Measurements from ENCODE around the gene OASL.

Gene OASL

DNA sequence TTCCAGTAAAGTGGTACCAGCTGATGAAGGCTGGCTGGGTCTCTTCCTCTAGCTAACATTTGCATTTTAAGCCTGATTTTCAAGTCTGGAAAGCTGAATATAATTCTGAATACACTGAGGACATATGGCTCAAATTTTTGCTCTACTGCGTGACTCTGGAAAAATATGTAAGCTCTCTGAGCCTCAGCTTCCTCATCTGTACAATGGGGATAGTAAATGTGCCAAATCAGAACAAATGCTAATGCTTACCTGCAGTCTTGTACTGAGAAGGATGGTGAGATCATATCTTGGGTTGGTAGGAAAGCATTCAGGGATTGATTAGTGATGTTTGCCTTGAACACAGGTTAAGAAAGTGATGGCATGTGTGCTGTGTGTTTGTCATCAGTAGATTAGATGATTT is 46.1 kb downstream of the OASL start:
- no peak for DNase-seq (ENCODE audit: low read depth in 2 of 3, low spot score in 1 of 3)

DNA sequence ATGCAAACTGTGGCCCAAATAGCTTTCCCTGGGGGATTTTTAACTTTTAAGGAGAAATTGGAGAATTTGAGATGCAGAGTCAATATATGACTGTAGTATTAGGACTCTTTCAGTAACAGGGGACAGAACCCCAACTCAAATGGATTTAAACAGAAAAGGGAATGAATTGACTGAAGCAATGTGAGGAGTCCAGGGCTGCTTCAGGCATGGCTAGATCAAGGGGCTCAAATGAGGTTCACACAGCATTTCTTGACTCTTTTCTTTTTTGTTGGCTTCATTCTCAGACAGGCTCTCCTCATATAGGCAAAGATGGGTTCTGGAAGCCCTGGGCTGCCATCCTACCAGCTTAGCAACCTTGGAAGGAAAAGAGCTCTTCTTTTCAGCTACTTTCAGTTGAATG is 47.1 kb downstream of the OASL start:
- no peak for DNase-seq (ENCODE audit: low read depth in 2 of 3, low spot score in 1 of 3)

DNA sequence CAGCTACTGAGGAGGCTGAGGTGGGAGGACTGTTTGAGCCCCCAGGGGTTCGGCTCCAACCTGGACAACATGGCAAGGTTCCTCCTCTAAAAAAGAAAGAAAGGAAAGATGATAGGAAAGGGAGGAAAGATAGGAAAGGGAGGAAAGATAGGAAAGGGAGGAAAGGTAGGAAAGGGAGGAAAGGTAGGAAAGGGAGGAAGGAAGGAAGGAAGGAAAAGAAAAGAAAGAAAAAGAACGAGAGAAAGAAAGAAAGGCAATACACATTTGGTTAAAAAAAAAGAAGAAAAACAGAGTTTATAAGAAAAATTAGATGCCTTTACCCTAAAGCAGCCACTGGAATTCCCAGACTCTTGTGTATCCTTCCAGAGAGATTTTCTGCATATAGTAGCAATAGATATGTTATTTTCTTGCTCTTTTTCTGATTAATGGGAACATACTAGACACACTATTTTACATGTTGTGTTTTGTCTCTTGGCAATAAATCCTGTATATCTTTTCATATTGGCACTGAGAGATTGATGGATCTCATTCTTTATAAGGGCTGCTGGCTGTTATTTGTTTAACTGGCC is 48.5 kb downstream of the OASL start:
- DNase-seq (ENCODE audit: low read depth in 2 of 3, low spot score in 1 of 3): no peak

DNA sequence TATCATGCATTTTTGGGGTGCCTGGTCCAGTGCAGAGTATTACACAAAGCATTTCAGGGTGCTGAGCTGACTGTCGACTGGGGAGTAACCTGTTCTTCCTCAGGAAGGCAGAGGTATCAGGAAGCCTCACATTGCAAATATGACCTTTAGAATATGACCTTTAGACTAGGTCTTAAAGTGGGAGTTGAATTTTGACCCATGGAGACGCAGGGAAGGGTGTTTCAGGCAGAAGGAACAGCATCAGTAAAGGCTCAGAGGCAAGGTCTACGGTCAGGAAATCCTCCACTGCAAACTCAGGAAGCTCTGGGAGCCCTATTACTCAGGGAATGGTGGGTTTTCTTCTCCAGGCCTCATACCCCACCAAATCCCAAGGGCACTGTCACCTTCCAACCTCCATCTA is 49.4 kb downstream of the OASL start:
- DNase-seq (ENCODE audit: low read depth in 2 of 3, low spot score in 1 of 3): no peak

DNA sequence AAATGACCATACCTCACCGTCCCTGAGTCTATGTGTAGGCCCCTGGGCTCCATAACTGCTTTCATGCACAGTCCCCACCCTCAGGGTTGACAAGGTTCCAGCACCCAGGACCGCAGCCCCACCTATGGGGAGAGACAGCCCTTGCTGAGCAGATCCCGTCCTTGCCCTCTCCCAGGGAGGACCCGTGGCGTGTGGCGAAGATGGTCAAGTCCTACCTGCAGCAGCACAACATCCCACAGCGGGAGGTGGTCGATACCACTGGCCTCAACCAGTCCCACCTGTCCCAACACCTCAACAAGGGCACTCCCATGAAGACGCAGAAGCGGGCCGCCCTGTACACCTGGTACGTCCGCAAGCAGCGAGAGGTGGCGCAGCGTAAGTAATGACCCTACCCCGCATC is 50.4 kb downstream of the OASL start:
- DNase-seq (ENCODE audit: low read depth in 2 of 3, low spot score in 1 of 3): no peak

DNA sequence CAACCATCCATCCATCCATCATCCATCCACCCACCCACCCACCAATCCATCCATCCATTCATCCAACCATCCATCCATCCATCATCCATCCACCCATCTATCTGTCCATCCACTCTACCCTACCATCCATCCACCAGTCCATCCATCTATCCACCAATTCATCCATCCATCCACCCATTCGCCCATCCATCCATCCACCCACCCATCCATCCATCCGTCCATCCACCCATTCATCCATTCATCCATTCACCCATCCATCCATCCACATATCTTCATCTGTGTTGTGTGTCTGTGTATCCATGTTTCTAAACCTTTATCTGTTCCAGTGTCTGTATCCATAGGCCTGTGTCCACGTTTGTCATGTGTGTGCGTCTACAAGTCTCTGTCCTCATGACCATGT is 50.8 kb downstream of the OASL start:
- no peak for DNase-seq (ENCODE audit: low read depth in 2 of 3, low spot score in 1 of 3)

DNA sequence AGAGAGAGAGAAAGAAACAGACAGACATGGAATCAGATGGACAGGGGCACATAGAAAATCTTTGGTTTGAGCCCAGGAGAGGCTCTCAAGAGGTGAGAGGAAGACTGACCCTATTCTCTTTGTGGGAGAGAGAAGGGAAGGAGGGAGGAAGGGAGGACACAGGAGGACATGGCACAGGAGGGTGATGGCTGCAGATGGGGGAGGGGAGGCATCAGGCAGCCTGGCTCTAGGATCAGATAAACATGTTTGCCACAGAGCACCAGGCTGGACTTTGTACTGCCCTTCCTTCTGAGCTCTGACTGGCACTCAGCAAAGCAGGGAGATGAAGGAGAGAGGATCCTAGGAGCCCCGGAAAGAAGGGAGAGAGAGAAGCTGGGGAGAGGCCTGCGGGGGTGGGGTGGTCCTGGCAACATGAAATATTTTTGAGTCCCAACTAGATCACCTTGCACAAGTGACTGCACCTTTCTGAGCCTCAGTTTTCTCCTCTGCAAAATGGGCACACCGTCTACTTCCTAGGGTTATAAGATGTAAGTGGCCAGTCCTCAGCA is 54.6 kb downstream of the OASL start:
- no peak for DNase-seq (ENCODE audit: low read depth in 2 of 3, low spot score in 1 of 3)

DNA sequence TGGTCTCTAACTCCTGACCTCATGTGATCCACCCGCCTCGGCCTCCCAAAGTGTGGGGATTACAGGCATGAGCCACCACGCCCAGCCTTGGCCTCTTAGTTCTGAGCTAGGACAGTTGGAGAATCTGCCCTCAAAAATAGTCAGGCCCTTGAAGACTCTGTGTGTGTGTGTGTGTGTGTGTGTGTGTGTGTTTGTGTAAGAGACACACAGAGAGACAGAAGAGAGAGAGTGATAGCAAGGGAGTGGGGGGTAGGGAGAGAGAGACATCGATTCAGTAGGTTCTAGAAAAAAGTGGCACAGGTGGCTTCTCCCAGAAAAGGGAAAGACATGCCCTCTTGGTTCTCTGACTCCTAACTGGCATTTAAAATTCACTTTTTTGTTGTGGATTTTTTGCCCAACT is 55.3 kb downstream of the OASL start:
- no peak for DNase-seq (ENCODE audit: low read depth in 2 of 3, low spot score in 1 of 3)

DNA sequence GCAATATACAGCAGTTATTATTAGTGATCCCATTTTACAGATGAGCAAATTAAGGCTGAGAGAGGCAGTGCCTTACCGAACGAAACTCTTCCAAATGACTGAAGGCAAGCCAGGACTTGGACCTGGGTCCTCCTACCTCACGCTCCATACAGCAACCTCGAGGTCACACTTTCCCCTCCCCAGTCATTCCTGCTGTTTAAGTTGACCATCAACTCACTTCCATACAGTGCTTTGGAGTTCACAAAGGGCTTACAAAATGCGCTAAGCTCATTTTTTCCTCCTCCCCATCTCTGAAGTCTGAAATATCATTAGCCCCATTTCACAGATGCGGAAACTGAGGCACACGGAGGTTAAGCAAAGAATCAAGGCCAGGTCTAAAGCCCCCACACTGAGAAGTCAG is 56.4 kb downstream of the OASL start:
- DNase-seq (ENCODE audit: low read depth in 2 of 3, low spot score in 1 of 3): no peak

DNA sequence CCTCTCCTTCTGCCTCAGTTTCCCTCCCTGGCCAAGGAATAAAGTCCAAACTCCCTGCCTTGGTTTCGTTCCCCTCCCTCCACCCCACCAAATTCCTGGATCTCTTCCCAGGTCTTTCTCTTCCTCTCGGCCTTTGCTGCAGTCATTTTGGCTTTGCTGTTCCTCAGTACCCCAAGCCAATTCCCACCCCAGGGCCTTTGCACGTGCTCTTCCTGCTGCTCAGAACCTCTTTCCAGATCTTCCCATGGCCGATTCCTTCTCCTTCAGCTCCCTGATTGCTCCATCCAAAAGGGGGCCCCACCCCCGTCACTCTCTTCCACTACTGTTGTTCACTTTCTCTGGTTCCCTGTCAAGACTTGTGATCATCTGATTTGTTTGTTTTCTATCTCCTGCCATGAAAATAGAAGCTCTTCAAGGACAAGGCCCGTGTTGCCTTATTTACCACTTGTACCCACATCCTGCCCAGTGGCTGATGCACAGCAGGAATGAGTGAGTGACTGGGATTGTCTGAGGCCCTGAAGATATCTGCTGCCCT is 57.6 kb downstream of the OASL start:
- DNase-seq (ENCODE audit: low read depth in 2 of 3, low spot score in 1 of 3): no peak

DNA sequence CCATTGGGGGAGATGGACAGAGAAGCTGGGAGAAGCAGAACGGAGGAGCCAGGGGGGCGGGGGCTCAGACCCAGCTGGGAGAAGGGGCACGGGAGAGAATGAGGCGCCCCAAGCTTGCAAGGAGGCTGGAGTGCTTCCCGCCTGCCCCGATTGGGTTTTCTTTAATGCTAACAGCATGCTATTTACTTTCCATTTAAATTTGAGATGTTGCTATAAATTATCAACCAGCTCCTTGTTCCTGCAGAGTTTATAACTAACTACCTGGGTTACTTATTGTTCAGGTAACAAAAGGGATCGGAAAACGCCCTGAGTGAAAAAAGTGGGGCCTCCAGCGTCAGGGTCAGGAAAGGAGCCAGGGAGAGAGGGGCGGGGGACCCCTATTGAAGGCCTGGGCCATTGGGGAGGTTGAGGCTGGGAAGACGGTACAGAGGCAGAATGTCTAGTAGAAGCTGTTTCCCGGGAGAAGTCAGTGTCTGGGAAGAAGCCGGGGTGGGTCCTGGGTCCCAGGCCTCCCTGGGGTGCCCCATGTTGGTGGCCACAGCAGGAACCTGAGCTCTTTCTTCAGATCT is 58.2 kb downstream of the OASL start:
- DNase-seq (ENCODE audit: low read depth in 2 of 3, low spot score in 1 of 3): no peak

DNA sequence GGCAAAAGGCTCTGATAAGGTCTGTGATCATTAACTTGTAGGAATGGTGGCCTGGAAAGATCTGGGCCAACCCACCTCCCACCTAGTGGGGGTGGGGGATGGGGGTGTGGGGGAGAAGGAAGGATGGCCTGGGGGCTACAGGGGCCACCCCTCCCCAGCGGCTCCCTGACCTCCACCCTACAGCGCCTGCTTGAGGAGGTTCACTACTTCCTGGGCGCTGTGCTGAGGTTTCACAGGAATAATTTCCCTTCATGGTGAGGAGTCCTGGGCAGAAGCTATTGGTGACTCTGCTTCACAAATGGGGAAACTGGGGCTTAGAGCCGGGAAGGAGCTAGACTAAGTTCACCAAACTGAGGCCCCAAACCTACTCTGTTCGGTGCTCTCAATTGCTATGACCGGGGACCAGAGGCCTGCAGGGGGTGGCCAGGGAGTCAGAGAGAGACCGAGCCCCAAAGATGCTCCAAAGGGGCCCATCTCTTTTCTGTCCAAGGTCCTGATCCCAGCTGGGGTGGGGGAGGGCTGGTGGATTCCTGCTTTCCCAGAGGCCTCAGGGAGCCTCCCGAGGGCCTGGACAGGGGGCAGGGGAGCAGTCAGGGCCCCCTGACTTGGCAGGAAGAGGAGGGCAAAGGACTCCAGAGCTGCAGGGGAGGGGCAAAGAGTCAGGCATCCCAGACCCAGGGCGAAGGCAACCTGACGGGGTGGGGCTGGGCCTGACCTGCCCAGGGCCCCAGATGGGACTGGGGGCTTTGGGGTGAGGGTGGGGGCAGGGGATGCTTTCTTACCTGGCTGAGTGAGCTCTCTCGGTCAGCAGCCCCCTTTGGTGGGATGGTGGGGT is 59.0 kb downstream of the OASL start:
- DNase-seq (ENCODE audit: low read depth in 2 of 3, low spot score in 1 of 3): no peak

DNA sequence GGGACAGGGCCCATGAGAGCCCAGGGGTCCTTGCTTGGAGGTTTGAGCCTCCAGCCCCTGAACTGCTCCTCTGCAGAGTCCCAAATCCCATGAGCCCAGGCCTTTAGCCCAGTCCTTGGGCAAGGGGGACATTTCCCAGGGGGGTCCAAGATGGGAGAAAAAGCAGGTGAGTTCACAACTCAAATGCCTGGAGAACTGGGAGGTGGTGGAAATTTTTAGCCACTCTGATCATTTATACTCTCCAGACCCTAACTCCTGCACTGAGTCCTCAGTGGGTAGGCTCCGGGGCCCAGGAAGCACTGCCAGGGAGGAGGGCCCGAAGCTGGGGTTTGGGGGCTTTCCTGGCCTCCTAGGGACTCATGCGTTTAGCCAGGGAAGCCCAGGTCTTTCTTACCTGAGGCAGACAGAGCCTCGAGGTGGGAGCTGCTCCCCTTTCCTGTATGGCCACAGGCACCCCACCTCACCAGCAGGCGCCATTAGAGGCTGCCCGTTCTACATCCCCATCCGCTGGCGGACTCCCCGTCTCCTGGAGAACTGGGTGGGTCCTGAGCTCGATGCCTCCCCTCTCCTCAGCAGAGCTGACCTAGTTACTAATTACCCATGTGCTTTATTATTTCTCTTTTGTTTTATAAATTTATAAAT is 59.7 kb downstream of the OASL start:
- DNase-seq (ENCODE audit: low read depth in 2 of 3, low spot score in 1 of 3): no peak

DNA sequence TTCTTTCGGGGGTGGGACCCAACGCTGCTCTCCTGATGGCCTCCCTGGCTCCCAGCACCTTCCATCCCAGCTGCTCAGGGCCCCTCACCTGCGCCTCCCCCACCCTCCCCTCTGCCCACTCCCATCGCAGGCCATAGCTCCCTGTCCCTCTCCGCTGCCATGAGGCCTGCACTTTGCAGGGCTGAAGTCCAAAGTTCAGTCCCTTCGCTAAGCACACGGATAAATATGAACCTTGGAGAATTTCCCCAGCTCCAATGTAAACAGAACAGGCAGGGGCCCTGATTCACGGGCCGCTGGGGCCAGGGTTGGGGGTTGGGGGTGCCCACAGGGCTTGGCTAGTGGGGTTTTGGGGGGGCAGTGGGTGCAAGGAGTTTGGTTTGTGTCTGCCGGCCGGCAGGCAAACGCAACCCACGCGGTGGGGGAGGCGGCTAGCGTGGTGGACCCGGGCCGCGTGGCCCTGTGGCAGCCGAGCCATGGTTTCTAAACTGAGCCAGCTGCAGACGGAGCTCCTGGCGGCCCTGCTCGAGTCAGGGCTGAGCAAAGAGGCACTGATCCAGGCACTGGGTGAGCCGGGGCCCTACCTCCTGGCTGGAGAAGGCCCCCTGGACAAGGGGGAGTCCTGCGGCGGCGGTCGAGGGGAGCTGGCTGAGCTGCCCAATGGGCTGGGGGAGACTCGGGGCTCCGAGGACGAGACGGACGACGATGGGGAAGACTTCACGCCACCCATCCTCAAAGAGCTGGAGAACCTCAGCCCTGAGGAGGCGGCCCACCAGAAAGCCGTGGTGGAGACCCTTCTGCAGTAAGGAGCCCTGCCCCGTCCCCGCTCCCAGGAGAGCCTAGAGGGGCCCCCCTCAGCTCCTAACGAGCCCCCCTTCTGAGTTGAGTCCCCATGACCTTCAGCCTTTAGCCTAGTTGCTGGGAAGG is 60.5 kb downstream of the OASL start, which contains the start of gene HNF1A:
TSS of gene HNF1A (plus strand) at position 248 of the 924 bp plus-strand sequence. CDS start at position 474, 226 bp downstream.
- DNase-seq (ENCODE audit: low read depth in 2 of 3, low spot score in 1 of 3): no peak

DNA sequence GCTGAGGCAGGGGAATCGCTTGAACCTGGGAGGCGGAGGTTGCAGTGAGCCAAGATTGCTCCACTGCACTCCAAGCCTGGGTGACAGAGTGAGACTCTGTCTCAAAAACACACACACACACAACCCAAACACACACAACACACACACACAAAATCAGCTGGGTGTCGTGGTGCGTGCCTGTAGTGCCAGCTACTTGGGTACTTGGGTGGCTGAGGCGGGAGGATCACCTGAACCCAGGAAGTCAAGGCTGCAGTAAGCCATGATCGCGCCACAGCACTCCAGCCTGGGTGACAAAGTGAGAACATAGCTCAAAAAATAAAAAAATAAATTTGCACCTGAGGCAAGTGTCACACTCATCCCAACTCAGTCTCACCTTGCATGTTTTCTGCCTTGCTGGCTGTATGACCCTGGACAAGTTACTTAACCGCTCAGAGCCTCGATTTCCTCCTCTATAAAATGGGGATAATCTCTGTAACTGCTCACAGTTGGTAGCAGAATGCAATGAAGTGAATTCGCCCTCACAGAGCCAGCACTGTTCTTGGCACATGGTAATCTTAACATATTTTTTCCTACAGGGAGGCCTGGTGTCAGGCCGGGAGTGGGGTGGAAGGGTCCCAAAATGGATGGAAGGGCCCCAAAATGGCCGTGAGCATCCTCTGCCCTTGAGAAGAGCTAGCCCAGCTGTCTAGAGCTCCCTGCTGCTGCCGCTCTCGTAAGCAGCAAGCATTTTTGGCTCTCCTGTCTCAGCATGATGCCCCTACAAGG is 61.3 kb downstream of the OASL start:
- no peak for DNase-seq (ENCODE audit: low read depth in 2 of 3, low spot score in 1 of 3)

DNA sequence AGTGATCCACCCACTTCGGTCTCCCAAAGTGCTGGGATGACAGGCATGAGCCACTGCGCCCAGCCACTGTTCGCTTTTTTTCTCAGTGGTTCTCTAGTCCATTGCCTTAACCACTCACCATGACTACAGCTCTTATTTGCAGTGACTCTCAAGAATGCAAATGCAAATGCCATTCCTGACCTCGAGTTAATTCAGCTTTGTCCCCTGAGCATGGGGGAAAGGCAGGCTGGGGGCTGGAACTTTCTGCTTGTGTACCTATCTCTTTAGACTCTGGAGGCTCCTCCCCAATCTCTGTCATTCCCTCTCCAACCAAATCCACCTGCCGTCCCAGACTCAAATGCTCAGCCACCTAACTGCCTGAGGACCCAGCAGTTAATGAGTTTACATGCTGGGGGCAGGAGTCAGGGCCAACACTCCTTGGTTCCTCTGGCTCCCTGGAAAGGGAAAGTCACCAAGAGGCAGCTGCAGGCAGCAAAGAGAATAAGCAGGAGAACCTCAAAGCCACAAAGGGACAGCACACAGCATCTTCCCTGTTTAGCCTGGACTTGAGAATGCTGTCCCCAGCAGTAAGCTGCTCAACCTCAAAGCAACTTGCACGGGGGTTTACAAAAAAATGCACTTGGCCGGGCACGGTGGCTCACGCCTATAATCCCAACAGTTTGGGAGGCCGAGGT is 66.0 kb downstream of the OASL start:
- no peak for DNase-seq (ENCODE audit: low read depth in 2 of 3, low spot score in 1 of 3)

DNA sequence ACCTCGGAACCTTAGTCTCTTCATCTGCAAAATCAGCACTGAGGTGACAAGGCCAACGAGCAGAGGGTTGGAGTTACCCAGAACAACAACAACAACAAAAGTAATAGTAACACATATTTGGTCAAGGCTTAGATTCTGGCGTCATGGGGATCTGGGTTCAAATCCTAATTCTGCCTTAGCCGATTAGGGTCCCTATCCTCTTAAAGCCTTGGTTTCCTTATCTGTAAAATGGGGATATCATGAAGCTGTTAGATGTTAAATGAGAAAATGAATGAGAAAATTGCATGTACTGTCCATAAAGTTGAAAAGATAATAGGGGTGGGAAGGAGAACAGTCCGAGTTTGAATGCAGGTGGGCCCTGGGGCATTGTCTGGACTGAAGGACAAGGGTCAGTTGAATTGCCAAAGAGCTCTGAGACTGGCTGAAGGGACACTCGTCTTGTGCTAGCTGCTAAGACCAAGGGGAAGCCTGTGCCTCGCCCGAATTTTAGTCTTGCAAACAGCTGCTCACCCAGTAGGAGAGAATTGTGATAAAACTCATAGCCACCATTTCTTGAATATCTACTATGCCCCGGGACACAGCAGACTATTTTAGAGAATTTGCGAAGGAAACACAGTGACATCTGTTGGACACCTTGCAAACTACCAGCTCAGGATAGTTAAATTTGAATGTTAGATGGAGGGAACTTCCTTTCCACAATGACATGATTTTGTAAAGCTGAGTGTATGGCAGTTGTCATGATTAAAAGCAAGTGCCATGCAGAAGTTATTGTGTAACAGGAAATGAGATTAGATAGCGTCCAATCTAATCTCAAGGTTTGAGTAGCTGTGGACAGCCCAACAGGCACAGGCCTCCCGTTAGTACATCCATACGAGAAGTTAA is 67.5 kb downstream of the OASL start:
- DNase-seq (ENCODE audit: low read depth in 2 of 3, low spot score in 1 of 3): peak in 1 of 3 donors; percentile 40

DNA sequence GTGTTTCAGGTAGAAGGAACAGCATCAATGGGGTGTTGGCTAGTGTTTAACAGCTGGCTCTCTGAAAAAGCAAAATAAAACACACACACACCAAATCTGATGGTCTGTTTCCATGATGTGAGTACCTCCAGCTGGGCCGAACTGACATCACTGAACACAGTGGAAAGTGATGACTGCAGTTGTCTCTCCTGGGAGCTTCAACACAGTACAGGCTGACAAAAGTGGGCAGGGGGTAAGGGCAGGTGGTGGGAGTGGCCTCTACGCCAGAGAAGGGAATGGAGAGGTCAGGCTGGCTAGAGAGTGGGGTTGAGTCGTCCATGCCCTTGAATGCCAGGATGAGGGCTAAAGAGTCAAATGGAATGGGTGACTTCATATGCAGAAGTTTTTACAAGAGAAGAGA is 68.7 kb downstream of the OASL start:
- DNase-seq (ENCODE audit: low read depth in 2 of 3, low spot score in 1 of 3): no peak
